Measurements from ENCODE around the gene SLC4A5.

GRCh38 chr2:74232426-74232825, 110.8 kb downstream of the SLC4A5 start:
- no peak for TF ChIP-seq CTCF (IDR thresholded peaks at IDR 0.05)
- TF ChIP-seq POLR2AphosphoS5 (IDR thresholded peaks at IDR 0.05) = no peak
- no peak for TF ChIP-seq EP300 (IDR thresholded peaks at IDR 0.05)
- no peak for TF ChIP-seq POLR2A (IDR thresholded peaks at IDR 0.05)
